ACHN (cell line): ENCODE results near the gene SPO11.

Experiments used
- DNase-seq: peaks from one replicate; pipeline ENCODE4 v3.0.0-alpha.2; 2015
- in situ Hi-C: cut with HindIII; loops from 2 replicates; pipeline ENCODE4 v1.10.0; 2017; ENCODE audit warnings: low sequenced_read_pairs, low pct_ligation_motif_present, low pct_unique_long_range_greater_than_20kb

SPO11 gene

DNA sequence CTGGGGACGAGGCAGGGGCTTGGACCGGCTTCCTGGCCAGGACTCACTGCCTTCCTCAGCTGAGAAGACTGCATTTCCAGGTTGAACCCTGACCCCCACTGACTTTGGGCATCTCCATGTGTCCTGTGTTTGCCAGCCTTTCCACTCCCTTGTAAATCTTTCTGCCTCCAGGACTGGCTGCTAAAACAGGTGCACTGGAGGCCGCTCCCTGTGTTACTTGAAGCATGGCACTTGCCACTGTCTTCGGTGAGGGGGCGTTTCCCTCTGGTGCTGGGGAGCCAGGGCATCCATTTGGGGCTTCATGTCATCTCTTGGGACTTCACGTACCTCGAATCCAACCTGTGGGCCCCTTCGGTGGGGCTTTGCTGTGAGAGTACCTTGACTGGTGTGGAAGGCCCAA, 54.9 kb downstream of the SPO11 start:
- in situ Hi-C loops = no loop called here

DNA sequence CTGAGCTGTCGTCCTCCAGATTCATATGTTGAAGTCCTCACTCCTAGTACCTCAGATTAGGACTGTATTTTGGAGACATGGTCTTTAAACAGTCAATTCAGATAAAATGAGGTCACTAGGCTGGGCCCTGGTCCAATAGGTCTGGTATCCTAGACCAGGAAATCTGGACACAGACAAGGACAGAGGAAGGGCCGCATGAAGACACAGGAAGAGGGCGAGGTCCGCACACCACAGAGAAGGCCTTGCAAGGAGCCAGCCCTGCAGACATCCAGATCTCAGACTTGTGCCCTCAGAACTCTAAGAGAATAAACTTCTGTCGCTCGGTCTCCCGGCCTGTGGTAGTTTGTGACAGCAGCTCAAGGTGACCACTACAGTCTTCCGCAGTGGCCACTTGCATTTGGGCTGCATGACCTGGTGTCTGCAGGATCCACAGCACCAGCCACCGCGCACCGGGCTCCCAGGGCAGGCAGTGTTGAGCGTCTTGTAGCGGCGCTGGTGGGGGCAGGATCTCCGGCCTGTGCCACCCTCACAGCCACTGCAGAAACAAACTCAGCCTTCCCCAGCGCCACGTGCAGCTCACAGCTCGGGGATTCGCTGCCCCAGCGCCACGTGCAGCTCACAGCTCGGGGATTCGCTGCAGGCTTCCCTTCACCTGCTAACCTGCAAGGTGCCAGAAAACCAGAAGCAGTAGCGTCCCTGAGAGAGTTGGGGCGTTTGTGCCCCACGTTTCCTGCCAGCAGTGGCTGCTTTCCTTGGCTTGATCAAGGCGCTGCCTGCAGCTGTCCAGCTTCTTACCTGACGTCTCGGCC, 55.6 kb downstream of the SPO11 start:
- DNase-seq = no peak
- in situ Hi-C loops = no loop called here

More for the DNA sequence above, 54.9 kb downstream of the SPO11 start:
- no peak for DNase-seq

DNA sequence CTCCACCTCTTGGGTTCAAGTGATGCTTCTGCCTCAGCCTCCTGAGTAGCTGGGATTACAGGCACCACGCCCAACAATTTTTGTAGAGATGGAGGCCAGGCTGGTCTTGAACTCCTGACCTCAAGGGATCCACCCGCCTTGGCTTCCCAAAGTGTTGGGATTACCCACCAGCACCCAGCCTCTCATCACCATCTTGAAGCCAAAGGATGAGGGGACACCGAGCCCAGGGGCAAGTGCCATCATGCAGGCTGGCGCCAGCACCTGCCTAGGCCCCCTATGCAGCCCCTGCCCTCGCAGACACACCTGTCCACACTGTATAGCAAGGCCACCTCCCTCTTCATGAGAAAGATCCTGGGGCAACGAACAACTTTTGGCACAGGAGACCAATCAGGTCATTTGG, 56.3 kb downstream of the SPO11 start:
- in situ Hi-C loops = no loop called here
- DNase-seq = no peak

DNA sequence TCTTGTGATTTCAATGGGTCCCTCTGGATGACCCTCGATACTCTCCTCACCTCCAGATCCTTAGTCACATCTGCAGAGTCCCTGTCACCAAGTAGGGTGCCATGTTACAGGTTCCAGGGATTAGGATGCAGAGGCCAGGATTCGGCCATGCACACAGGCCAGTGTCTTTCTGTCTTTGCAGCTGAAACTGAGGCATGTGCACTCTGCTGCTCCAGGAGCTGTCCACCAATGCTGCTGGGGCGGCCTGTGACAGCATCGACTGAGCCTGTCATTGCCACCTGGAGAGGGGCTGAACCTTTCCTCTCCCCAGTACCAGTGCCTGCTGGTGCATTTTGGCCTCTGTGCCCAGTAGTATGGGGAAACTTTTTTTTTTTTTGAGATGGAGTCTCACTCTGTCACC, 57.2 kb downstream of the SPO11 start:
- in situ Hi-C loops = no loop called here
- DNase-seq = no peak

DNA sequence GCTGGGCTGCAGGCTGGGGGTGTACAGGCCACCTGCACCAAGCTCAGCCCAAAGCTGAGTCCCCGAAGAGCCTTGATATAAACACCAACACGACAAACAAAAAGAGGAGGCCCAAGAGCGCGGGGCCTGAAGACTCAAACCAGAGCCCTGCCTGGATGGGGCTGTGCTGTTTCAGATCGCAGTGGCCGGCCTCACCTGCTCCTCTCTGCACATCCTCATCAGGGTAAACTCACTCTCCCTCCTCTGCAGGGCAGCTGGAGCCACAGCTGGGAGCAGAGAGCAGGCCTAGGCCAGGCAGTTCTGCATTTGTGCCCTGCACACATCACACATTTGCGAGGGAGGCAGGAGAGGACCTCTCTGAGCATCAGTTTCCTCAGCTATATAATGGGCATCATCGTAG, 57.9 kb downstream of the SPO11 start:
- in situ Hi-C loops = no loop called here
- DNase-seq = no peak

DNA sequence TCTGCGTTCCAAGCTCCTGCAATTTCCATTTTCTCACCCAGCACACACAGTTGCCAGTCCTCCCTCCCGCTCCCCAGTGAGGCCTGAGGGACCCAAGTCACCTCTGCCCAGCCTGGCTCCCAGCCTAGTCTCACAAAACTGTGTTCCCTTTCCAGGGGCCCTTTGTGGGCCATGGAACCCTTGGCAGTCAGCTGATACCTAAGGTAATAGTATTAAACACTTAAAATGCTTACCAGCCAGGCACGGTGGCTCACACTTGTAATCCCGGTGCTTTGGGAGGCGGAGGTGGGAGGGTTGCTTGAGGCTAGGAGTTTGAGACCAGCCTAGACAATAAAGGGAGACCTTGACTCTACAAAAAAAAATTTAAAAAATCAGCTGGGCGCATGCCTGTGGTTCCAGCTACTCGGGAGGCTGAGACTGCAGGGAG, 58.4 kb downstream of the SPO11 start:
- in situ Hi-C loops = no loop called here
- no peak for DNase-seq

DNA sequence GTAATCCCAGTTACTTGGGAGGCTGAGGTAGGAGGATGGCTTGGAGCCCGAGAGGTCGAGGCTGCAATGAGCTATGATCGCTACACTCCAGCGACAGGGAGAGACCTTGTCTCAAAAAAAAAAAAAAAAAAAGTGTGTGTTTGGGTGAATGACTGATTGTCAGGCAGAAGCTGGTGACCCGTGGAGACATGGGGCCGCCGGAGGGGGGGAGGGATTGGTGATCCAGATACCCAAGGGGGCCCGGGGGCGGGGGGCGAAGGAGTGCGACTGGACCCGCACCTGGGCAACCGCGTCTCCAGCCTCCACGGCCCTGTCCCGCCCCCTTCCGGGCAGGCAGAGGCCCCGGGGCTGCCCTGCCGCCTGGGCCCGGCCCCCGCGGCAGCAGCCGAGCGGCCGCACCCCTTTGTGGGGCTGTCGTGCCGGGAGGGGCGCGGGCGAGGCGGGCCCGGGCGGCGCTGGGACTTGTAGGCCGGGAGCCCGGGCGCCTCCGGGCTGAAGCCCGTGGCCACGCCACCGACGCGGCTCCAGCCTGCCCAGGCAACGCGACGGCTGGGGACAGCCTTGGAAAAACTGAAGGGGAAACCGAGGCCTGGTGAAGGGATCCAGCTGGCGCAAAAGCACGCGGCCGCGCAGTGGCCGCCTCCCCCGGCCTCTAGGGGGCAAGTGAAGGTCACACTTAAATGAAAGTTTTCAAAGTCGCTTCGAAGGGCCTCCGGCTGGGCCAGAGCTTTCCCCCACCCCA, 59.5 kb downstream of the SPO11 start:
- DNase-seq = peak; percentile 77
- in situ Hi-C loops = no loop called here

DNA sequence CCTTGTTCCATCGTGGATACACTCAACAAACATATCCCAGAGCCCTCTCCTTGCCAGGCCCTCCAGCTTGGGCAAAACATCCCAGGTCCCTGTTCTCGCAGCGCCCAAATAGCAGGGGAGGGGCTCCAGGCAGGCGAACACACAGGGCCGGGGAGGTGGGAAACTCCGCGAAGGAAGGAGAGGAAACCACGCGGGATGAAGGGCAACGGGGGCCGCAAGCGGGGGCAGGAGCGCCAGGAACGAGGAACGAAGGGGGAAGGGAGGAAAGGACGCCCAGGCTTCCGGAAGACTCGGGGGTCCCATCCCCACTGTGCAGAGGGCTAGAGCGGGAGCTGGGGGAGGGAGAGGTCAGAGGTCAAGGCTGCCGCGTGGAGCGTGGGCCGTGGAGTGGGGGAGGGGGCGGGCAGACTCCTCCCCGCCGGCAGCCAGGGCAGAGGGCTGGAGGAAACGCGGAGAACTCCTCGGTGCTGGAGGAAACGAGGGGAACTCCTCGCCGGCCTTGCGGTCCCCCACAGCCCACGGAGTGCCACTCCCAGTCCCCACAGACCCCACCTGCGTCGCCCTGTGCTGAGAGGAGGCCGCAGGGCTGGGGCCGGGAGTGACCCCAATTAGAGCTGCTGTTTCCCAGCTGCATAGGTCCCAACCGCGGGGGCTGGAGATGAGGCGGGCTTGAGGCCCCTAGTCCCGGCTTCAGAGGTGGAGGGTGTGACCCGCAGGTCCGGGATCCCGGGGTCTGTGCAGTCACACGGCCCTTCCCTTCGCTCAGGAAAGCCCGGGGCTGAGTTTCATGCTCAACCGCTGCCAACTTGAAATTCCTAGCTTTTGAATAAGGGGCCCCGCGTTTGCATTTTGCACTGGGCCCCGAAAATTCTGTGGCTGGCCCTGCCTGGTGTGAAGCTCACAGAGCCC, 60.3 kb downstream of the SPO11 start:
- in situ Hi-C loops = no loop called here
- no peak for DNase-seq

DNA sequence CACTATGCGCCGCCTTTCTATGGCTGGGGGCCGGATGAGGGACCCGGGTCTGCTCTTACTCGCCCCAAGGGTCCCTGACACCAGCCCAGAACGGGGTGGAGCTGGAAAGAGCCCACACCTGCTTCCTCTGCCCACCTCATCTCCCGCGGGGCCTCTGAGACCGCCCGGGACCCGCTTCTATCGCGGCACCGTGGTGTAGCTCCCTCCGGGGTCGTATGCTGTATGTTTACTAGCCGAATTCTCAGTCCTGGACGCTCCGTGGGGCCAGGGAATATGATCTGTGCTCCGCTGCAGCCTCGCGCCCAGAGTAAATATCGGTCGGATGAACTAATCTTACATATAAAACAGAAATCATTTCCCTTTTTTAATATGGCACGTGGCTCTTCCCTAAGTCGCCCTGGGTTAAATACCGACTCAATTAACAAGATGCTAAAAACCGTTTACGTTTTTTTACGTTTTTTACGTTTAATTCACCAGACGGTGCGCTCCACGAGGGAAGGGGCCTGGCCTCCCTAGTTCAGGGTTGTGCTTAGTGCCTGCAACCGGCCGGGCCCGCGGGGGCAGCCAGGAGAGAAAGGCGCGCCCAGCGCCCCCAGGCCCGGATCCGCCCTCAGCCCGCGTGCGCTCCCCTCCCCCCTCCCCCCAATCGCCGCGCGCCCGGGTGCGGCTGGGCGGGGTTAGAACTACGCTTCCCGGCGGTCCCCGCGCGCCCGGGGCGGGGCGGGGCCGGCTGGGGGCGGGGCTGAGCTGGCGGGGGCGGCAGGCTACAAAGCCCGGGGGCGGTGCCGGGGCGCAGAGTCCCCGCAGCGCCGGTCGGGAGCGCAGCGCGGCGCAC, 61.2 kb downstream of the SPO11 start, which contains the start of gene RBM38:
TSS of gene RBM38 (plus strand) at position 793 of the 835 bp plus-strand sequence. CDS start 186 bp downstream, outside the sequence.
- in situ Hi-C loops = no loop called here
- DNase-seq = peak; percentile 65

DNA sequence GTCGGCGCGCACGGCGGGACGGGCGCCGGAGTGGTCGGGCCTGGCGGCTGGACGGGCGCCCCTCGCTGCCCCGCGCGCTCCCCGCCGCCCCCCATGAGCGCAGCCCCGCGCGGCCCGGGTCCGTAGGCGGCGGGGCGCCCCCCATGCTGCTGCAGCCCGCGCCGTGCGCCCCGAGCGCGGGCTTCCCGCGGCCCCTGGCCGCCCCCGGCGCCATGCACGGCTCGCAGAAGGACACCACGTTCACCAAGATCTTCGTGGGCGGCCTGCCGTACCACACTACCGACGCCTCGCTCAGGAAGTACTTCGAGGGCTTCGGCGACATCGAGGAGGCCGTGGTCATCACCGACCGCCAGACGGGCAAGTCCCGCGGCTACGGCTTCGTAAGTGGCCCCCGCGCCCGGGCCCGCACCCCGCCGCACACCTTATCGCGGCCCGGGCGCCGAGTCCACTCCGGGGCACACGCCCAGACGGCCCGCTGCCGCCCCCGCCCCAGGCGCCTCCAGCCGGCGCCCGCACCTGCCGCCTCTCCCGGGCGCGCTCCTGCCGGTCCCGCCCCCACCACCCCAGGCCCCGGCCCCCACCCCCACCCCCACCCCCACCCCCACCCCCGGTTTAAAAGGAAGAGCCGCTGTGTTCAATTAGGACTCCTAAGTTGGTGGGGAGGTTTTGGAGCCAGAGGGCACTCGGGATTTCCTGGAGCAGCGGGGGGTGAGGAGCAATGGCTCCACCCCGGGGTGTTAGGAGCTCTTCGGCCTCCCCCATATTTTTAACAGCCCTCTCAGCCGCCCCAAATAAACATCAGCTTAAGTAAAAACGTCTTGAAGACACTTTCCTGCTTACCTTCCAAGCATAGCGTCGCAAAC, 62.1 kb downstream of the SPO11 start:
- in situ Hi-C loops = no loop called here
- DNase-seq = peak; percentile 10

DNA sequence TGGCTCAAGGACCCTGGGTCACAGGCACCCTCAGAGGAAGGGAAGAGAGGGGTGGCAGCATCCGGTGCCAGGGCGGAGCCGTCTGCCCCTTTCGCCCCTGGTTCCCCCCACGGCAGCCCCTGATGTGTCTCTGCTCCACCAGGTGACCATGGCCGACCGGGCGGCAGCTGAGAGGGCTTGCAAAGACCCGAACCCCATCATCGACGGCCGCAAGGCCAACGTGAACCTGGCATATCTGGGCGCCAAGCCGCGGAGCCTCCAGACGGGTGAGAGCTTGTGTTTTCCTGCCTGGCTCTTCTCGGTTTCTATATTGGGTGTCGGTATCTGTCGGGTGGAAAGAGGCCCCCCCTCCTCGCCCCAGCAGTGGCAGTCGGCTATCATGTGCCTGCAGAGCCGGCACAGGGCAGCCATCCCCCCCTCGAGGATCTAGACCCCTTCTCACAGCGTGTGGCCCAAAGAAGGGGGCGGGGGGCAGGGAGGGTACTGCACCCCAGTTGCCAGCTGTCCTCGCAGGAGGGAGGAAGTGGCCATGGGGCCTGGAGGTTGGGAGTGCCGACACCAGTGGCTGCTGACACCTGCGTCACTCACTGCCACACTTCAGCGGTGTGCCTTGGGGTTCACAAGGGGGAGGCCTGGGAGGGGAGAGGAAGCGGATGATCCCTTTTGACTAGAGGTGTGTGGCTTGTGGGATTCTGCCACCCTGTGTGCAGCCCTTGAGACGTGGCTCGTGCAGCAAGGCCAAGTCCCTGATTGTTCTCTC, 63.1 kb downstream of the SPO11 start:
- DNase-seq = no peak
- in situ Hi-C loops = no loop called here
